Loucy (cell line): Measurements from ENCODE around the gene MC1R.

ENCODE experiments used
- EZH2phosphoT487 ChIP-seq: fragments of 200-600 bp; IDR thresholded peaks from 2 replicates; pipeline ENCODE4 v1.6.1; 2018; ENCODE audit warnings: antibody characterized with exemption, mild to moderate bottlenecking, moderate library complexity, borderline replicate concordance
- TF ChIP-seq, protein P1 (sequence below): fragments of 200-600 bp; sonication (generic); conservative IDR thresholded peaks from 2 replicates; pipeline ENCODE4 v1.5.1; 2014; ENCODE audit warnings: mild to moderate bottlenecking, antibody characterized with exemption, low read length

DNA sequence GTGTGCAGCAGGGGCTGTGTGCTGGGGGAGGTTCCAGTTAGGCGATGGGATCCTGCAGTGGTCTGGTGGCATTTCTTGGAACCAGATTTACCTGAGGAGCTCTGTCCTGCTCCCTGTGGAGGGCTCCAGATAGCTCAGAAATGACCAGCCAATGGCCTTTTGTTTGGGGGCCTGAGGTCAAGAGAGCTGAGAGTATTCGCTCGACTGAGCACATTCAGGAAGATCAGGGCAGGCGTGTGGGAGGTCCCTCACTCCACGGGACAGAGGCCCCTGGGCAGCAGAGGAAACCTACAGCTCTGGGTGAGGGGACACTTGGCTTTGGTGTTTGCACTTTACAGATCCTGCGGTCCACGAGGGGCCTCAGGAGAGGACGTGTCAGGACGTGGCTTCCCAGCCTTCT, 48.1 kb downstream of the MC1R start:
- TF ChIP-seq, protein P1, sequence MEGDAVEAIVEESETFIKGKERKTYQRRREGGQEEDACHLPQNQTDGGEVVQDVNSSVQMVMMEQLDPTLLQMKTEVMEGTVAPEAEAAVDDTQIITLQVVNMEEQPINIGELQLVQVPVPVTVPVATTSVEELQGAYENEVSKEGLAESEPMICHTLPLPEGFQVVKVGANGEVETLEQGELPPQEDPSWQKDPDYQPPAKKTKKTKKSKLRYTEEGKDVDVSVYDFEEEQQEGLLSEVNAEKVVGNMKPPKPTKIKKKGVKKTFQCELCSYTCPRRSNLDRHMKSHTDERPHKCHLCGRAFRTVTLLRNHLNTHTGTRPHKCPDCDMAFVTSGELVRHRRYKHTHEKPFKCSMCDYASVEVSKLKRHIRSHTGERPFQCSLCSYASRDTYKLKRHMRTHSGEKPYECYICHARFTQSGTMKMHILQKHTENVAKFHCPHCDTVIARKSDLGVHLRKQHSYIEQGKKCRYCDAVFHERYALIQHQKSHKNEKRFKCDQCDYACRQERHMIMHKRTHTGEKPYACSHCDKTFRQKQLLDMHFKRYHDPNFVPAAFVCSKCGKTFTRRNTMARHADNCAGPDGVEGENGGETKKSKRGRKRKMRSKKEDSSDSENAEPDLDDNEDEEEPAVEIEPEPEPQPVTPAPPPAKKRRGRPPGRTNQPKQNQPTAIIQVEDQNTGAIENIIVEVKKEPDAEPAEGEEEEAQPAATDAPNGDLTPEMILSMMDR: no peak
- no peak for TF ChIP-seq EZH2phosphoT487
